Lung (tissue), 12 donors: ENCODE measurements around the gene PTPRU. TPM values are rescaled to one million over a fixed set of nuclear protein-coding genes. Genes with fewer than 3 reads are reported as not detected.
"Not testable (repeated sequence)": the region's sequence is repeated elsewhere in the genome, so short reads cannot be mapped to it uniquely, and the experiment has no call there.

Source experiments
- ATAC-seq: fragments of 200-7000 bp; cut with Tn5 transposase; one replicate; pipeline ENCODE4 v1.9.1; 2020; ENCODE audit warnings: moderate number of reproducible peaks; ENCODE audit not compliant: insufficient read depth, low FRiP score
- DNase-seq, 3 donors: peaks; one replicate each; pipeline ENCODE4 v3.0.0-alpha.2; 2013 to 2017
- H3K27ac ChIP-seq, 2 donors: one replicate each; pipeline ENCODE4 v1.5.1; 2013; ENCODE audit warnings: mild to moderate bottlenecking in 2 of 2, moderate library complexity in 2 of 2, control low read depth in 1 of 2, inconsistent platforms in 1 of 2, low read depth in 1 of 2, low read length in 1 of 2
- H3K27me3 ChIP-seq, 3 donors: one replicate each; pipeline ENCODE4 v1.5.1; 2013; ENCODE audit warnings: low read length in 2 of 3; ENCODE audit not compliant: control insufficient read depth in 3 of 3, insufficient read depth in 3 of 3
- H3K36me3 ChIP-seq, 4 donors: one replicate each; pipeline ENCODE4 v1.5.1; 2013; ENCODE audit warnings: low read length in 4 of 4, mild to moderate bottlenecking in 1 of 4, moderate library complexity in 1 of 4; ENCODE audit not compliant: control insufficient read depth in 4 of 4, insufficient read depth in 4 of 4
- H3K4me1 ChIP-seq, 5 donors: one replicate each; pipeline ENCODE4 v1.5.1; 2013; ENCODE audit warnings: low read length in 5 of 5, mild to moderate bottlenecking in 2 of 5, moderate library complexity in 1 of 5; ENCODE audit not compliant: control insufficient read depth in 5 of 5, insufficient read depth in 5 of 5
- H3K4me3 ChIP-seq: one replicate; pipeline ENCODE4 v1.5.1; 2013; ENCODE audit warnings: mild to moderate bottlenecking, control low read depth, moderate library complexity
- H3K9ac ChIP-seq, 2 donors: one replicate each; pipeline ENCODE4 v1.5.1; 2013; ENCODE audit warnings: low read length in 2 of 2, control low read depth in 1 of 2; ENCODE audit not compliant: insufficient read depth in 1 of 2
- H3K9me3 ChIP-seq, 4 donors: one replicate each; pipeline ENCODE4 v1.5.1; 2013; ENCODE audit warnings: low read length in 3 of 4, mild to moderate bottlenecking in 1 of 4, moderate library complexity in 1 of 4; ENCODE audit not compliant: control insufficient read depth in 4 of 4, insufficient read depth in 3 of 4
- WGBS, 2 donors: extraction: QIAGEN DNeasy Blood & Tissue Kit; methylation state at CpG; one replicate each; pipeline ENCODE4 v1.1.7; 2013; 5-methylcytosine and 5-hydroxymethylcytosine counted together
- polyA plus RNA-seq, 2 donors: library from polyadenylated mRNA; stranded (reverse); fragments of 200-250 nt; gene quantifications; one replicate each; pipeline ENCODE4 v1.2.1, GENCODE V29; 2013
- total RNA-seq, 2 donors: library from RNA; depleted of rRNA in 1 of 2; stranded (reverse); fragments of >200 nt in 1 of 2; gene quantifications; one replicate each; pipeline ENCODE4 v1.2.1, GENCODE V29; 2014 to 2021
- TF ChIP-seq, protein P1 (sequence below): IDR thresholded peaks from 2 replicates; pipeline ENCODE4 v1.5.1; 2012; ENCODE audit warnings: mild to moderate bottlenecking; ENCODE audit errors: control extremely low read depth, extremely low read depth
- donor health status: control.
- donor health status: control.
- donor health status: Bipolar disorder and iron deficiency.
- donor health status: healthy.
- donor health status: DM: yes; HTN: yes; CAD: no.

Gene PTPRU
- total and polyA plus RNA-seq, 4 donors: 22.6 to 55.3 (median 32.9) TPM

DNA sequence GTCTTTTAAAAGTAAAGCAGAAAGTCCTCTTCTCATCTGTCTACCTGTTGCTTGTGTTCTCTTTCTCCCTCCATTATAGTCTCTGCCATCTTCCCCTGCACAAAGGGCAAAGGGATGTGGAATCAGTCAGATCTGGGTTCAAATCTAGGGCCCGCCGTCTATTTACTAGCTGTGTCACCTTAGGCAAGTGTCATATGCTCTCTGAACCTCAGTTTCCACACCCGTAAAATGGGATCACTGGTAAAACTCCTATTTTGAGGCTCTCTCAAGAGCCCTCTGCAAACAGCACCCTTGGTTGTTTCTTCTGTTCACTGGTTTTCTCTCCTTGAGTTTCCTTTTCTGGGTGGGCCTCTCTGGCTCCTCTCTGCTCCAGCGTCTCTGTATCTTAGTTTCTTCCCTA, 2.6 kb upstream of the PTPRU start:
- 86 to 93% methylated on average over 4 of the region's 4 CpGs for WGBS, 2 donors
- H3K4me1 ChIP-seq: peaks cover 5 to 28% (median 8%) of the 10 kb centered on the region in 5 donors
- H3K36me3 ChIP-seq: no peaks in the 10 kb centered on the region
- no peak overlapping the region for H3K9ac ChIP-seq
- no peak overlapping the region for H3K4me3 ChIP-seq
- H3K9me3 ChIP-seq: no peaks in the 10 kb centered on the region
- peaks cover 0 to 8% (median 7%) of the 10 kb centered on the region in 3 donors for H3K27me3 ChIP-seq
- ATAC-seq: no peak
- DNase-seq: no peak
- TF ChIP-seq, protein P1, sequence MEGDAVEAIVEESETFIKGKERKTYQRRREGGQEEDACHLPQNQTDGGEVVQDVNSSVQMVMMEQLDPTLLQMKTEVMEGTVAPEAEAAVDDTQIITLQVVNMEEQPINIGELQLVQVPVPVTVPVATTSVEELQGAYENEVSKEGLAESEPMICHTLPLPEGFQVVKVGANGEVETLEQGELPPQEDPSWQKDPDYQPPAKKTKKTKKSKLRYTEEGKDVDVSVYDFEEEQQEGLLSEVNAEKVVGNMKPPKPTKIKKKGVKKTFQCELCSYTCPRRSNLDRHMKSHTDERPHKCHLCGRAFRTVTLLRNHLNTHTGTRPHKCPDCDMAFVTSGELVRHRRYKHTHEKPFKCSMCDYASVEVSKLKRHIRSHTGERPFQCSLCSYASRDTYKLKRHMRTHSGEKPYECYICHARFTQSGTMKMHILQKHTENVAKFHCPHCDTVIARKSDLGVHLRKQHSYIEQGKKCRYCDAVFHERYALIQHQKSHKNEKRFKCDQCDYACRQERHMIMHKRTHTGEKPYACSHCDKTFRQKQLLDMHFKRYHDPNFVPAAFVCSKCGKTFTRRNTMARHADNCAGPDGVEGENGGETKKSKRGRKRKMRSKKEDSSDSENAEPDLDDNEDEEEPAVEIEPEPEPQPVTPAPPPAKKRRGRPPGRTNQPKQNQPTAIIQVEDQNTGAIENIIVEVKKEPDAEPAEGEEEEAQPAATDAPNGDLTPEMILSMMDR: no peak
- no peak overlapping the region for H3K27ac ChIP-seq

DNA sequence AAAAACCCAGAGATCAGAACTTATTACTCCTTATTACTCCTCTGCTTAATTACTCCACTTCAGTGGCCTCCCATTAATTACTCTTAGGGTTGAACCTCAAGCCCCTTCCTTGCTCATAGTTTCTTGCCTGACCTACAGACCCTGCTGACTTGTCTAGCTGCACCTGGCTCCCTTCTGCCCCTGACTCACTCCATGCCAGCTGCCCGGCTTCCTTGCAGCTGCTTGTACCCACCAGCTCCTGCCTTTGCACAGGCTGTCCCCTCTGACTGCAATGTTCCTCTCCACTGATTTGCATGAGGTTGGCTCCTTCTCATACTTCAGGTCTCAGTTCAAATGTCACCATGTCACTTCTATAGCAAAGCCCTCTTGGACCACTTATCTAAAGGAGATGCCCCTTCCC, 1.9 kb upstream of the PTPRU start:
- Histone ChIP-seq H3K9me3 (no peaks in the 10 kb centered on the region), H3K27ac (no peak overlapping the region), H3K27me3 (peaks cover 0 to 10% (median 7%) of the 10 kb centered on the region in 3 donors), H3K4me1 (peaks cover 6 to 30% (median 7%) of the 10 kb centered on the region in 5 donors), H3K36me3 (no peaks in the 10 kb centered on the region), H3K4me3 (no peak overlapping the region), H3K9ac (no peak overlapping the region)
- ATAC-seq (no peak), DNase-seq (no peak)
- TF ChIP-seq, protein P1: no peak
- 86% methylated on average over 1 of the region's 1 CpG for WGBS, 2 donors

DNA sequence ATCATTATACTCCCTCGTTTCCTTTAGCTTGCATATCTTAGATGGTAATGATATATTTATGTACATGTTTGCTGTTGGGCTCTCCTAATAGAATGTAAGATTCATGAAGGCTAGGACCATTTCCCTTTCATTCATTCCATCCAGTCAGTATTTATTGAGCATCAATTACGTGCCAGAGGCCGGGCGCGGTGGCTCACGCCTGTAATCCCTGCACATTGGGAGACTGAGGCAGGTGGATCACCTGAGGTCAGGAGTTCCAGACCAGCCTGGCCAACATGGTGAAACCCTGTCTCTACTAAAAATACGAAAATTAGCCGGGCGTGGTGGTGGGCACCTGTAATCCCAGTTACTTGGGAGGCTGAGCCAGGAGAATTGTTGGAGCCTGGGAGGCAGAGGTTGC, 1.4 kb upstream of the PTPRU start:
- peaks cover 0 to 10% (median 7%) of the 10 kb centered on the region in 3 donors for H3K27me3 ChIP-seq
- ATAC-seq, DNase-seq, H3K9me3 ChIP-seq, H3K4me3 ChIP-seq, H3K9ac ChIP-seq, H3K36me3 ChIP-seq, H3K27ac ChIP-seq: not testable (repeated sequence)
- H3K4me1 ChIP-seq: peaks cover 3 to 33% (median 6%) of the 10 kb centered on the region in 5 donors
- 87 to 92% methylated on average over 9 of the region's 9 CpGs for WGBS, 2 donors

DNA sequence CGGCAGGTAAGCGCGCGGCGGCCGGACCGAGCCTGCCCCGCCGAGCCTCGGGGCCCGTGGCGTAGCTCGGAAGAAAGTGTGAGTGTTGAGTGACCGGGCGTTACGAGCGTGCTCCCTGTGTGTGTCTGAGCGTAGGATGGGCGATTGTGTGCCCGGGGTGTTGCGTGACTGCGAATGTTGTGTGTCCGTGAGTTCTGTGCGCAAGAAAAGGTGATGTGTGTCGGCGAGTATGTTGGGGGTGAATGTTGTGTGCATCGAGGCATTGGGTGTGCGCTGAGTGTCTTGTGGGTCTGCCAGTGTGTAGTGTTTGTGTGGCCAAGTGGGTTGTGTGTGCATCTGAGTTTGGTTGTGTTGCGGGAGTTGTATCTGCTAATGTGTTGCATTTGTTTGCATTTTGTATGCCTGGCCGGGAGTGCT, 398 bp downstream of the PTPRU start:
- peak overlapping the region in 1 of 2 donors; percentile 80 for H3K27ac ChIP-seq
- TF ChIP-seq, protein P1: no peak
- peaks cover 0 to 10% (median 7%) of the 10 kb centered on the region in 3 donors for H3K27me3 ChIP-seq
- no peaks in the 10 kb centered on the region for H3K36me3 ChIP-seq
- H3K9me3 ChIP-seq: no peaks in the 10 kb centered on the region
- DNase-seq: peak; percentile 50 to 68 (median 58)
- no peak for ATAC-seq
- H3K4me1 ChIP-seq: peaks cover 0 to 27% (median 6%) of the 10 kb centered on the region in 5 donors
- WGBS, 2 donors: 1 to 3% methylated on average over 30 of the region's 30 CpGs
- peak overlapping the region; percentile 69 for H3K4me3 ChIP-seq
- H3K9ac ChIP-seq: peak overlapping the region; percentile 52 to 79
